GM19438 (cell line): ENCODE results near the gene CDC45.

Source experiments
- ATAC-seq: cut with Tn5 transposase; IDR thresholded peaks from one replicate; pipeline ENCODE4 v1.9.1; 2021; ENCODE audit warnings: low read depth; ENCODE audit not compliant: unreplicated experiment

CDC45 gene

DNA sequence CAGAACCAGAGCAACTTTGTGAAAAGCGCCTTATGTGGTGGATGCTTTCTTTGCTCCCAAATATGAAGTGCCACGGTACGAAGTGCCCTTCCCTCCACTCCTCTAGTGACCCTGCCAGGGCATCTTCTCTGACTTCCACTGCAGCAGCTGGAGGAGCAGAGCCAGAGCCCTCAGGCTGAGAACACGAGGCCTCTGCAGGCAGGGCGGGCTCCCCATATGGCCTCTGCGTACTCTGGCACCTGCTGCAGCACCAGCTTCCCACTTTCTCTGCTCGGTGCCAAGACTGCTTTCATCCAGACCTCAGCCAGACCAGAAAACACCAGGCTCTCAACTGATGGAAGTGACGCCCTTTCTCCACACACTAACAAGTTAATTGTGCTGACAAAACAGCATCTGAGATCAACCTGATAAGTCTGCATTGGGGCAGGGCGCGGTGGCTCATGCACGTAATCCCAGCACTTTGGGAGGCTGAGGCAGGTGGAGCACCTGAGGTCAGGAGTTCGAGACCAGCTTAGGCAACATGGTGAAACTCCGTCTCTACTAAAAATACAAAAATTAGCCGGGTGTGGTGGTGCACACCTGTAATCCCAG lies 13.5 kb upstream of the CDC45 start:
- ATAC-seq, result no peak

DNA sequence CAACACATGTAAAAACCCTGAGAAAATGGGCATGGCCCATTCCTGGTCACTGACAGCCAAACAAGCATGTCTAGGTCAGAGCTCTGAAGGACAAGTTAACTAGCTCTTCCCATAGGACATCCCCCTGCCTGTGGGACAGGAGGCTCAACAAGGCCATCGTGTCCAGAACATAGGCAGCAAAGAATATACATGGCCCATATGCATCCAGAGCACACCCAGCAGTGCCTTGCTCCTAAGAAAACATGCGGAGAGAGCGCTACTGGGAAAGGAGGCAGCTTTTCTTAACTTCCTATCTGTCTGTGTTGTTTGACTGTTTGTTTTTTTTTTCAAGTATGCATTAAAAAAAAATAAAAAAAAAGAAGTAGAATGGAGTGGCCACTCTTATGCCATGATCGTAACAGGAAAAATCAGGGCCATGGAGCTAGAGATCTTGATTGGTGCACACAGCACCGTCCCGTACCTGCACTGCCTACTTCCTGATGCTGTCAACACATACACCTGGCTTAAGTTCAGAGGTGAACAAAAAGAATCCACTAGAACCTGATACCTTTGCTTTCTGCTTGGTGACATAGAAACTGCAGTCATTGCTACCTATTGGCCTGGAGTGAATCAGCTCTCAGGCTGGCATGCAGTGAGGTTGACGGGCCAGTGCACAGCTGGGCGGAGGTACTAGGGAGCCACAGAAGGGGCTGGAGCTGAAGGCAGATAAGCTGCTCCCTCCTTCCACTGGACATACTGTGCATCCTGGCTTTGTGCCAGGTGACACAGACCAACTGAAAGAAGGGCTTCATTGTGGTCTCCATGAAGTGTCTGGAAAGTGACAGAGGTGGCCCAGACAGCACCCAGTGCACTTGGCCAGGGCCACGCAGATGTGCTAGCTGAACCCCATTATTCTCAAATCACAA lies 12.6 kb upstream of the CDC45 start:
- ATAC-seq, result no peak

DNA sequence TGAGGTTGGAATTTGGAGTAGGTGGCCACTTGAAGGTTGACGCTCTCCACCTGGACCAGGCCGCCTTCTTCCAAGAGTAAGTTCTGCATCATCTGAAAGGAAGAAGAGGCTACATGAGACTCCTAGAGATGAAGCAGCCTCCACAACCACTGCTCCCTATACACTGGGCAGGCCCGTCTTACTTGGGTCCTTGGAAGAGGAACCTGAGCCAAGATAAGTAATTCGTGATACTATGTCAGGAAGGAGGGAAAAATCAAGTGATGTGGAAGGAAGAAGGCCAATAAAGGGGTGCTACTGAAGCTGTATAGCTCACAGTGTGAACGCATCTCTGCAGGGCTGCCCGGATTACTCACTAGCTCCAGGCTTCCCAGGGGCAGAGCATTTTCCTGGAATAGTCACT lies 11.8 kb upstream of the CDC45 start:
- no peak for ATAC-seq

DNA sequence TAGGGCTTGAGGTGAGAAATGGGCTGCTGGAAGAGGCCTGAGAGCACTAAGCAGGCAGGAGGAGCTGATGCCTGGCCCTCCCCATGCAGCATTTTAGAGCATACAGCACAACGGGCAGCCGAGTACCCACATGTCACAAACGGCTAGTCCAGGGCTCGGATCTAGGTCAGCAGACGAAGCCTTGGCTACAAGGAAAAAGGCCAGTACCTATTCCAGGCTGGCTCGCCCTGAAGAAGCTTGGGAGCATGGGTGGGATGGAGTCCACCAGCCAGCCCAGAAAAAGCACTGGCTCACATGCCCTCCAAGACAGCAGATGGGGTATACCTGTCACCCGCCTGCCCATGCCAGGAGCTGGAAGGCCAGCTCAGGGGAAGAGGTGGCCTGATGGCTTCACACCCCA lies 10.3 kb upstream of the CDC45 start:
- ATAC-seq, result no peak

DNA sequence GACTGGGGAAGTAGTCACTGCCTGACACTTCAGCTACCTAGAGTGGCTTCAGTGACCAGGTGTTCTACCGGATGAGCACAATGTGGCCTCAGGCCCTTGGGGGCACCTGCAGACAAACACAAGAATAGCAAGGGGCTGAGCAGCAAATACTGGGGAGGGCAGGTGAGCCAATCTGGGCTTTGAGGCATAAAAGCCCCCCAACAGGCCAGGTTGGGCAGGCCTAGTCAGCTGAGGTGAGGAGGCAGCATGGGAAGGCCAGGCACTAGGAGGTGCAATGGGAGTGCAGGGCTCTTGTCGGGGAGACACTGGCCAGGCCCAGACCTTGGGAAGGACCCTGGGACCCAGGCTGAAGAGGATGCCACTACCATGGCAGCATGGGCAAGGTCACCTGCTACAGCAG lies 9.7 kb upstream of the CDC45 start:
- no peak for ATAC-seq

DNA sequence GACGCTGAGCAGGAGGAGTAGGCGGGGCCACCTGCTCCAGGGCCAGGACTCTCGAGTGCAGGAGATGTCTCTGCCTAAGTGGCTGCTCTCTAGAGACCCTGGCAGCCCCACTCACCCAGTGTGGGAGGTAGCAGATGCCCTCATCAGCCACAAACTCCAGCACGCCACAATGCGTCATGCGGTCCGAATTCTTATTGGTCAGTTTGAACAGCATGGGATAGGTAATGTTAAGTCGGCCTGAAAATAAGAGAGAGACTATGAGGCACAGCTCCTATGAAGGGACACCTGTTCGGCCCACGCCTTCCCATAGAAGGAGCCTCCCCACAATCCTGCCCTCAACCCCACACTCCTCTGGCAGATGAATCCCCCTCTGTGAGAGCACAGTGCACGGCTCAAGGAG lies 8.1 kb upstream of the CDC45 start:
- ATAC-seq, result no peak

DNA sequence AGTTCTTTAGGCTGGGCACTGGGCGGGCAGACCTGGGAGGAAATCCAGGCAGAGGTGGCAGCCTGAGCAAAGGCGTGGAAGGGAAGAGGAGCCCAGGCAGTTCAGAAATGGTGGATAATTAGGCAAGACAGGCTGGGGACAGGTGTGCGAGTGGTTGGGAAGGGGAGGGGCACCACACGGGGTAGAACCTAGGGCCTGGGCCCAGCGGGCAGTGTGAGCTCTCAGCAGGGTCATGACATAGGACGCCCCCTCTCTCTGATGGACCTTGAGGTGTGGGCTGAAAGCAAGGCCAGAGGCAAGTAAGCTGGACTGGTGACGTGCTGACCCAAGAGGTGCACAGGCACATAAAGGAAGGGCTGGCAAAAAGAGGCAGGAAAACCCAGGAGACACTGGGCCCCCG lies 7.5 kb upstream of the CDC45 start:
- no peak for ATAC-seq

DNA sequence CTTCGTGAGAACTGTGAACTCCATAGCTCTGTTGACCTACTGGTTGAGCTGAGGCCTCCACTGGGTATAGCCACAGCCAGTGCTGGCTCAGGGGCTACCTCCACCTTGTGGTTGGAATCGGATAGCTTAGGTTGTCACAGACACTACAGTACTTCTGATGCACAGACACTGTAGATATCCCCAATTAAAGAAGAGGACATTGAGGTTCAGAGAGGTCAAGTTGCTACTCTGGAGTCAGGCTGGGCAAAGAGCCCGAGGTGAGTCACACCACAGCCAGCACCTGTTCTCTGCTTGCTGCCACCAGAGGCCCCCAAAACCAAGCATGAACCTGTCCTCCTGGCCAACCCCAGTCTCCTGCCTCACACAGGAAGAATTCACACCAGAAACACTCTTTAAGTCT lies 6.1 kb upstream of the CDC45 start:
- ATAC-seq, result no peak

DNA sequence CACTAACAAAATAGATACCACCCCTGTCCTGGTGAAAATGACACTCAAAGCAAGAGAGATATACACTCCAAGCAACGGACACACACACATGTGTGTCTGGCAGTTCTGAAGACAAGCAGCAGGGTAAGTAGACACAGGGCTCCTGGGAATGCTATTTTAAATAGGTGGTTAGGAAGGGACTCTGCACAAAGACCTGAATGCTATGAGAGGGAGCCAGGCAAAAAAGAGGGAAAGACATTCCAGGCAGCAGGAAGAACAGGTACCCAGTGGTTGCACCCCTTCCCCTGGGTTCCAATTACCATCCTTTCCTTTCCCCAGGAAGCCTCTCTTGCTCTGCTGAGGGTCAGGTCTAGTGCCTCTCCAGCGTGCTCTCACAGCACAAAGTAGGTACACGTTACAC lies 3.7 kb upstream of the CDC45 start:
- no peak for ATAC-seq

DNA sequence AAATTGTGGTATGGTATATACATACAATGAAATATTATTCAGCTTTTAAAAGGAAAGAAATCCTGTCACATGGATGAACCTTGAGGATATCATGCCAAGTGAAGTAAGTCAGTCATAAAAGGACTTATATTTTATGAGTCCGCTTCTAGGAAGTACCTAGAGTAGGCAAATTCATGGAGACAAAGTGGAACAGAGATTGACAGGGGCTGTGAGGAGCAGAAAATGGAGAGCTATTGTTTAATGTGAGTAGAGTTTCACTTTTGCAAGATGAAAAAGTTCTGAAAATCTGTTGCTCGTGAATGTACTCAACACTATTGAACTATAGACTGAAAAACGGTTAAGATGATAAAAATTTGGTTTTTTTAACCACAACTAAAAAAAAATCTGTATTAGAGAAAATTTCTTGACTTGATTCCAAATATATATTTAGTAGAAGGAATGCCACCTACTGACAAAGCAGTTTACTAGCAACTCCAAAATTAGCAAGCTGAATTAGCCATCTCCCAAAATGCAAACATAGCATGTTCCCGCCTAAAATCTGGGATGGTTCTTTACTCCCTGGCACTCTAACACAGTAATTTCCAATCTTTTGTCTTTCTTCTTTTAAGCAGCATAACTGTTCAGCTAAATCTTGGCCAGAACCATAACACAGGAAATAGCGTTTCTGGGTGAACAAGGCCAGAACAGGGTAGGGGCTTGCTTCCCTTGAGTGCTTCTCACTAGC lies 2.2 kb upstream of the CDC45 start:
- ATAC-seq, result no peak

DNA sequence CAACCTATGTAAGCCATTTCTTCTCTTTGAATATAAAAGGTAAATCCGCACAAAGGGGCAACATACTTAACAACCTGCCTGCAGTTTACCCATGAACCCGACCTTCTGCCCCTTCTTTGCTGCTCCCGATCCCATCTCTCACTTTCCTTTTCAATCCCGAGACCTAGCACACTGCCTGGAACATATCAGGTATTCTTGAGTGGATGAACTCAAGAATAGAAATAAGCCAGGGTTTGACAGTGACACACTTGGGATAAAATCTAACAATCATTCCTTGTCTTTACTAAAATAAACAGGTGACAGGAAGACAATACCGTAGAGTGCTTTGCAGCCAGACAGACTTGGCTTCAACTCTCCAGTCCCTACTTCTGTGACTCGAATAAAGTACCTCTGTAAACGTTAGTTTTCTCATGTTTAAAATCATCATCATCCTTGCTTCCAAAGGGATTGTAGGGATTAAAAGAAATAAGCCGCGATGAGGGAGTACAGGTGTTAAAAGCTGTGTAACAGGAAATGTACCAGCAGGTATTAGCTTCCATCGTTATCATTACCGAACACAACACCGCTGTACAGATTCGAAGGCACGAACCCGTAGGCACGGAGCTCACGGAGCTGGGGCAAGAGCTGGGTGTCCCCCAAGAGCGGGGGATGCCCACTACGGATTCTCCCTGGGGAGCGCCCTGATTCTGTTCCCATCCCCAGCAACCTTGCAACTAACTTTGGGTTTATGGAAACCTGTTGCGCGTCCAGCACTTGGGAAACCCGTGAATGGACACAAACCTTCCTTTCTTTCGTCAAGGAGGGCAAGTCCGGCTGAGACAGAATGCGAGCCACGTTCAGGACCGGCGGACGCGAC lies 1.4 kb upstream of the CDC45 start:
- ATAC-seq, result no peak

DNA sequence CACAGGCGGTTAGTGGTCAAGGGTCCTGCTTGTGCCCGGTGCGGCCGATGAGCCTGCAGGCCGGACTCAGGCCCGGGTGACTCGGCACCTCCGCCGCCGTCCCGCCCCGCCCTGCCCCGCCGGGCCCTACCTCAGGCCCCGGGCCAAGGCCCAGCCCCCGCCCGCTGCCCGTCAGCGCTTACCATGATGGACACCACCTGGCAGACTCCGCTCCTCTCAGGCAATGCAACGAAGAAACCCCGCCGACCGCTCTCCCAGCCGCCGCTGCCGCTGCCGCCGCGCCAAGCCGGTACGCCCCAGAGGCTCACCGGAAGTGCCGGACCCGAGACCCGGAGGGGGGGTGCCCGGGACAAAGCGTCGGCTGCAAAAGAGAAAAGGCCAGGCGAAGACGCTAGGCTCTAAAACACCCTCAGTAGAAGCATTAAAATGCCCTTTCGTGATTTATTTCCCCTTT lies 792 bp upstream of the CDC45 start, which contains the start of gene UFD1:
UFD1 (minus strand) TSS at position 293 of the 454 bp plus-strand sequence; CDS start at position 185, 108 bp downstream.
- peak; percentile 46 for ATAC-seq

DNA sequence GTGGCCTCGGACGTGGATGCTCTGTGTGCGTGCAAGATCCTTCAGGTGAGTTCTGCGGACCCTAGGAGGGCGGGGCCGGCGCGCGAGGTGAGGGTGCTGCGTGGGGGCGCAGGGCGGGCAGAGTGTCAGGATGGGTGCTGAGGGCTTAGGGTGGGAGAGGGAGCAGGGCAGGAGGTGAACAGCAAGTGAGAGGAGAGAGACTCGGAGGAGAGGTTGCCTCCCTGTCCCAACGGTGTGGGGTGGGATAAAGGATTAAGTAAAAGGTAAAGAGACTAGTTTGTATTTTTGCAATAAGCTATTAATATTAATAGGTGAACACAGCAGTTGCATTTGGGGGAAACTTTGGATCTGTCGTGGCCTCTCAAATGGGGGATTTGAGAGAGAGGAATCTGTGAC lies 451 bp downstream of the CDC45 start:
- no peak for ATAC-seq

DNA sequence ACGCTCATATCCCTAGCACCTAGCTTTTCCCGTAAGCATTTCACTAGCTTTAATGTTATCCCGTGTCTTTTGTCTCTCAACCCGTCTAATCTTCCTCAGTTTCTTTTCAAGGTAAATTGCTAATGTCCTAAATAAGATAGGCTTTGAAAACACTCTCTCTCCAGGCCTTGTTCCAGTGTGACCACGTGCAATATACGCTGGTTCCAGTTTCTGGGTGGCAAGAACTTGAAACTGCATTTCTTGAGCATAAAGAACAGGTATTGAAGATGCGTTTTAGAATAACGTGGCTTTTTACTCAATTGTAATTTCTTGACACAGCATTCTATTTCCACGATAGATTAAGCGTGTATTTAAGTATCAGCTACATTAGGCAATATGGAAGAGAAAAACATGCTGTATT lies 1.1 kb downstream of the CDC45 start:
- no peak for ATAC-seq

DNA sequence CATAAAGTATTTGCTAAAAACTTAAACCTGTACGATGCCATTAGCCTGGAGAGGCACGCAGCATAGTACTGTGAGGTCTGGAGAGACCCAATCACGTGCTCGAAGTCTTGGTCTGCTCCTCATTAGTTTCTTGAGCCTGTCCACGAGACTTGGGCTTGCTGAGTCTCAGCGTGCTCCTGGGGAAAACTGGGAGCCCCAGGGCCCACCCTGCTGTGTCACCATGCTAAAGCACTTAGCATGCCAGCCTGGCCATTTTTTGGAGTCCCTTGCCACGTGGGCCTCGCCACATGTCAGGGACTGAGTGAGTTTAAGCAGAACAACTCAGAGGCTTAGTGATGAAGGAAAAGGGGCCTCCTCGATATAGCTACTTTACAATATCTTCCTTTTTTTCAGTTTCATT lies 2.6 kb downstream of the CDC45 start:
- no peak for ATAC-seq

DNA sequence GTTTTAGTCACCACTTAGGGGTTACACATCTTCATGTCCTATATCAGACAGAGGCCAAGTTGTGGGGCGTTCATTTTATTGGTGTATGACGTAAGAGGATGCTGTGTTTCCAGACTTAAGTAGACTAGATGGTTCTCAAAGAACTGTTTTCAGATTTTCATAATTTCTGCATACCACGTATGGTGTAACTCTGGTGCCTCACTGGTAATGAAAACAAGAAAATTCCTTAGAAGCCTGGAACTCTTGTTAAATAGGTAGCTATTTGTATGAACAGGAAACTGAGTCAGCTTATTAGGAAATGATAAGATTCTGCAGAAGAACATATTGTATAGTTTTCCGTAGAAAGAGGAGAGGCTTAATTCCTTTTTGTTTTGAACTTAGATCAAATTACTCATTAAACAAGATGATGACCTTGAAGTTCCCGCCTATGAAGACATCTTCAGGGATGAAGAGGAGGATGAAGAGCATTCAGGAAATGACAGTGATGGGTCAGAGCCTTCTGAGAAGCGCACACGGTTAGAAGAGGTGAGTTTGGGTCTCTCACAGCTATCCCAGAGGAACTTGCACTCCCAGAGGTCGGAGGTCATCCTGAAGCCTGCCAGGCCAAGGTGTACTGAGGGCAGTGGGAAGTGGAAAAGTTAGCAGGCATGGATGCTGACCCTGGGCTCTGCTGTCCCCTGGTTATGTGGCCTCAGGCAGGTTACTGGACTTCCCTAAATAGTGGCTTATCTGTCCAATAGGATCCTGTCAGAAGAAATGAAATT lies 3.9 kb downstream of the CDC45 start:
- no peak for ATAC-seq

DNA sequence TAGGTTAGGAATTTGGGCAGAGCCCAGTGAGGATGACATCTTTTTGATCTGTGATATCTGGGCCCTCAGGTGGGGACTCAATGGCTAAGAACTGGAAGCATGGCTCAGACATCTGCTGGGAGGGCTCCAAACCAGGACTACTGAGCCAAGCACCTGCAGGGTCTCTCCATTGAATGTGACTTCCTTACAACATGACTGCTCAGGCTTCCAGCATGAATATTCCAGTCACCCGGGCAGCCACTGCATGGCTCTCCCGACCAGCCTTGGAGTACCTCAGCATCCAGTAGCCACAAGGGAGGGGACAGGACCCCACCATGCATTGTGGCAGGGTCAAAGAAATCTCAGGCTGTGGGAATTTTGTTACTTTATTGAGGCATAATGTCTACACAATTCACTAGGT lies 8.6 kb downstream of the CDC45 start:
- ATAC-seq, result no peak

DNA sequence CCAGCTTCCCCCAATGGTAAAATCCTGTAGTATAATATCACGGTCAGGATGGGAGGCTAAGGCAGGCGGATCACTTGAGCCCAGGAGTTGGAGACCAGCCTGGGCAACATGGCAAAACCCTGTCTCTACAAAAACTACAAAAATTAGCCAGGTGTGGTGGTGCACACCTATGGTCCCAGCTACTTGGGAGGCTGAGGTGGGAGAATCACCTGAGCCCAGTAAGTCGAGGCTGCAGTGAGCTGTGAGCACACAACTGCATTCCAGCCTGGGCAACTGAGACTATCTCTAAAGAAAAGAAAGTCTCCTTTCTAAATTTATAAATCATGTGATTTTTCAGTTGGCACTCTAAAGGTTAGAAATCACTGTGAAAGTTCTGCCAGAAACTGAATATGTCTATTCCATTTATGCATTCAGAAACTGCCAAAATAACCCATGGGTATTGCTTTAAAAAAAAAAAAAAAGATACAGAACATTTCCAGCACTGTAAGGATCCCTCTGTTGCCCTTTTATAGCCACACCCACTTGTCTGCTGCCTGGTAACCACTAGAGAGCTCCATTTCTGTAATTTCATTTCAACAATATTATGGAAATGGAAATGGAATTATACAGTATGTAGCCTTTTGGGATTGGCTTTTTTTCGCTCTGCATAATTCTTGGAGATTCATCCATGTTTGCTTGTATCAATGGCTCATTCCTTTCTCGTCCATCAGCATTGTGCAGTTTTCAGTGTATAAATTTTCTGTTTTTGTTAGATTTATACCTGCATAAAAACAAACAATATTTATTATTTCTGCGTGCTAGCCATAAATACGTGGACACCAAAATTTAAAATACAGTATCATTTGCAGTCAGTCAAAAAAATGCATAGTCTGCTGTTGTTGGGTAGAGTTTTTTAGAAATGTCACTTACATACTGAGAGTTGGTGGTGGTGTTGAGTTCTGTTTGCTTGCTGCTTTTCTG lies 9.4 kb downstream of the CDC45 start:
- ATAC-seq, result no peak
